H9 (cell line): ENCODE data around the gene SLC12A1. TPM values are rescaled to one million over a fixed set of nuclear protein-coding genes. Genes with fewer than 3 reads are reported as not detected.

Experiments used
- DNase-seq: peaks from one replicate; pipeline ENCODE4 v3.0.0-alpha.2; 2017
- H2AFZ ChIP-seq: one replicate; pipeline ENCODE4 v1.6.1; 2013; ENCODE audit warnings: mild to moderate bottlenecking, low read length, control low read depth, moderate library complexity
- H2AK5ac ChIP-seq: 2 replicates; pipeline ENCODE4 v1.6.1; 2013; ENCODE audit warnings: low read length, control low read depth, mixed read lengths; ENCODE audit not compliant: insufficient read length
- H2BK120ac ChIP-seq: one replicate; pipeline ENCODE4 v1.6.1; 2013; ENCODE audit warnings: low read depth, mild to moderate bottlenecking, low read length, control low read depth, inconsistent platforms; ENCODE audit not compliant: poor library complexity, severe bottlenecking
- H2BK12ac ChIP-seq: 2 replicates; pipeline ENCODE4 v1.6.1; 2013; ENCODE audit warnings: low read length, control low read depth, mixed read lengths, low read depth; ENCODE audit not compliant: insufficient read length
- H2BK15ac ChIP-seq: 2 replicates; pipeline ENCODE4 v1.6.1; 2013; ENCODE audit warnings: low read depth, low read length, control low read depth
- H2BK20ac ChIP-seq: one replicate; pipeline ENCODE4 v1.6.1; 2013; ENCODE audit warnings: low read depth, mild to moderate bottlenecking, low read length, control low read depth, inconsistent platforms; ENCODE audit not compliant: poor library complexity, severe bottlenecking
- H2BK5ac ChIP-seq: 2 replicates; pipeline ENCODE4 v1.6.1; 2013; ENCODE audit warnings: low read length, control low read depth, mixed read lengths; ENCODE audit not compliant: insufficient read length
- H3K14ac ChIP-seq: 2 replicates; pipeline ENCODE4 v1.6.1; 2013; ENCODE audit warnings: low read length, control low read depth; ENCODE audit not compliant: insufficient read depth
- H3K18ac ChIP-seq: 2 replicates; pipeline ENCODE4 v1.6.1; 2013; ENCODE audit warnings: low read depth, mild to moderate bottlenecking, mixed read lengths, low read length, control low read depth; ENCODE audit not compliant: insufficient read length
- H3K23ac ChIP-seq: 2 replicates; pipeline ENCODE4 v1.6.1; 2013; ENCODE audit warnings: low read length, control low read depth, mixed read lengths, low read depth; ENCODE audit not compliant: insufficient read length
- H3K23me2 ChIP-seq: 2 replicates; pipeline ENCODE4 v1.6.1; 2013; ENCODE audit warnings: low read depth, mild to moderate bottlenecking, mixed read lengths, low read length, control low read depth; ENCODE audit not compliant: insufficient read length, poor library complexity, severe bottlenecking
- H3K27ac ChIP-seq: 2 replicates; pipeline ENCODE4 v1.5.1; 2013; ENCODE audit warnings: low read length, control low read depth, mixed read lengths, low read depth; ENCODE audit not compliant: insufficient read length
- H3K27me3 ChIP-seq: 2 replicates; pipeline ENCODE4 v1.6.1; 2013; ENCODE audit warnings: low read length, control low read depth, inconsistent platforms; ENCODE audit not compliant: insufficient read depth
- H3K4ac ChIP-seq: 2 replicates; pipeline ENCODE4 v1.6.1; 2013; ENCODE audit warnings: low read depth, mild to moderate bottlenecking, control low read depth, inconsistent platforms, low read length, moderate library complexity
- H3K4me1 ChIP-seq: 2 replicates; pipeline ENCODE4 v1.6.1; 2013; ENCODE audit warnings: low read length, control low read depth, inconsistent platforms; ENCODE audit not compliant: insufficient read depth
- H3K4me2 ChIP-seq: 2 replicates; pipeline ENCODE4 v1.6.1; 2013; ENCODE audit warnings: low read length, control low read depth, mixed read lengths; ENCODE audit not compliant: insufficient read length, insufficient read depth
- H3K56ac ChIP-seq: 2 replicates; pipeline ENCODE4 v1.6.1; 2013; ENCODE audit warnings: low read depth, mild to moderate bottlenecking, mixed read lengths, low read length, control low read depth; ENCODE audit not compliant: insufficient read length
- H3K79me1 ChIP-seq: 2 replicates; pipeline ENCODE4 v1.6.1; 2013; ENCODE audit warnings: low read depth, mild to moderate bottlenecking, moderate library complexity, low read length, control low read depth, inconsistent platforms; ENCODE audit not compliant: insufficient read depth, poor library complexity, severe bottlenecking
- H3K79me2 ChIP-seq: 2 replicates; pipeline ENCODE4 v1.6.1; 2013; ENCODE audit warnings: low read length, control low read depth, inconsistent platforms; ENCODE audit not compliant: insufficient read depth
- H3K9ac ChIP-seq: 2 replicates; pipeline ENCODE4 v1.6.1; 2013; ENCODE audit warnings: low read length, control low read depth, mixed read lengths; ENCODE audit not compliant: insufficient read length; ENCODE audit errors: extremely low read depth
- H3K9me3 ChIP-seq: one replicate; pipeline ENCODE4 v1.6.1; 2013; ENCODE audit warnings: low read depth, low read length, inconsistent platforms; ENCODE audit not compliant: control insufficient read depth
- H3T11ph ChIP-seq: one replicate; pipeline ENCODE4 v1.6.1; 2013; ENCODE audit warnings: mild to moderate bottlenecking, low read length, control low read depth, inconsistent platforms
- H4K20me1 ChIP-seq: one replicate; pipeline ENCODE4 v1.6.1; 2013; ENCODE audit not compliant: control insufficient read depth, insufficient read length, insufficient read depth
- H4K5ac ChIP-seq: 2 replicates; pipeline ENCODE4 v1.6.1; 2013; ENCODE audit warnings: low read depth, mild to moderate bottlenecking, mixed read lengths, low read length, control low read depth; ENCODE audit not compliant: insufficient read length
- H4K8ac ChIP-seq: replicated peaks from 2 replicates; pipeline ENCODE4 v1.6.1; 2013; ENCODE audit warnings: low read length, control low read depth, mixed read lengths, low read depth; ENCODE audit not compliant: insufficient read length
- H4K91ac ChIP-seq: 2 replicates; pipeline ENCODE4 v1.6.1; 2013; ENCODE audit warnings: low read depth, mild to moderate bottlenecking, moderate library complexity, mixed read lengths, low read length, control low read depth; ENCODE audit not compliant: insufficient read length
- H3K27ac Mint-ChIP-seq, 3 experiments: 2 replicates in 2 of 3; 3 replicates in 1 of 3; pipeline ENCODE4 v1.8.0; 2020 to 2021; ENCODE audit warnings: mixed read lengths in 3 of 3, mild to moderate bottlenecking in 1 of 3, moderate library complexity in 1 of 3
- H3K27me3 Mint-ChIP-seq: 2 replicates; pipeline ENCODE4 v1.8.0; 2021; ENCODE audit warnings: low read depth, mild to moderate bottlenecking, moderate library complexity, mixed read lengths
- H3K36me3 Mint-ChIP-seq, 3 experiments: 2 replicates in 2 of 3; 3 replicates in 1 of 3; pipeline ENCODE4 v1.8.0; 2020 to 2021; ENCODE audit warnings: low read depth in 3 of 3, mixed read lengths in 3 of 3; ENCODE audit not compliant: insufficient read depth in 1 of 3
- H3K4me1 Mint-ChIP-seq, 2 experiments: 2 replicates each; pipeline ENCODE4 v1.8.0; 2020; ENCODE audit warnings: mixed read lengths in 2 of 2
- H3K4me3 Mint-ChIP-seq, 2 experiments: 2 replicates in 1 of 2; 3 replicates in 1 of 2; pipeline ENCODE4 v1.8.0; 2020 to 2021; ENCODE audit warnings: mild to moderate bottlenecking in 2 of 2, mixed read lengths in 2 of 2, moderate library complexity in 1 of 2
- H3K9me3 Mint-ChIP-seq, 2 experiments: 2 replicates in 1 of 2; 3 replicates in 1 of 2; pipeline ENCODE4 v1.8.0; 2020; ENCODE audit warnings: mild to moderate bottlenecking in 2 of 2, mixed read lengths in 2 of 2, moderate library complexity in 1 of 2
- WGBS: extraction: QIAGEN DNeasy Blood & Tissue Kit; methylation state at CpG from one replicate; pipeline ENCODE4 v1.1.7; 2013; ENCODE audit warnings: missing lambda C conversion rate, low lambda C conversion rate, mixed read lengths; ENCODE audit not compliant: insufficient read length; ENCODE audit errors: extremely low coverage; 5-methylcytosine and 5-hydroxymethylcytosine counted together
- total RNA-seq: library from RNA; stranded (reverse); gene quantifications from 2 replicates; pipeline ENCODE4 v1.2.1, GENCODE V29; 2021
- TF ChIP-seq, protein P1 (sequence below): fragments of 200-600 bp; sonication (generic); conservative IDR thresholded peaks from 3 replicates; pipeline ENCODE4 v1.8.0; 2021; ENCODE audit warnings: antibody characterized with exemption, mild to moderate bottlenecking

SLC12A1 gene
- total RNA-seq, 1 experiment from 2014 or later: 0.07 TPM

DNA sequence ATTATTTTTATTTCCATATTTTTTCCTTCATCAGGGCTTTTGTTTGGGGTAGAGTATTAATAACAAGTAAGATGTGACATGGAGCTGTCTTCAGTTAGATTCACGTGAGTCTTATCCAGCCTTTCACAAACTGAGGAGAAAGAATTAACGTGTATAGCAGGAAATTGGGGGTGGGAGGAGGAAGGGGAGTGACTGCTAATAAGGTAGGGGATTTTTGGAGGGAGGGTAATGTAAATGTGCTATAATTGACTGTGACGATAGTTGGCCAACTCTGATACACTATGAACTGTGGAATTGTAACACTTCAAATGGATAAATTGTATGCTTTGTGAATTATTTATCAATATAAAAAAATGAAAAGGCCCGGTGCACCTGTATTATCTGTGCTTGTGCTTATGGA, 134.0 kb downstream of the SLC12A1 start:
- H3K23ac ChIP-seq: no peak overlapping the region
- H3K56ac ChIP-seq: no peak overlapping the region
- H2BK15ac ChIP-seq: no peak overlapping the region
- no peak overlapping the region for H4K91ac ChIP-seq
- no peaks in the 10 kb centered on the region for H3K9me3 ChIP-seq
- no peak overlapping the region for H3K27ac ChIP-seq
- H3K9ac ChIP-seq: no peak overlapping the region
- no peaks in the 10 kb centered on the region for H4K20me1 ChIP-seq
- no peaks in the 10 kb centered on the region for H3K27me3 ChIP-seq
- Mint-ChIP-seq H3K27me3 (no peaks in the 10 kb centered on the region), H3K27ac (peak overlapping the region in 1 of 3 experiments; percentile 55; a peak in 1 of 7 replicates), H3K4me1 (peaks cover 3 to 4% of the 10 kb centered on the region in 2 experiments; a peak in 2 of 4 replicates), H3K36me3 (peaks cover 11 to 65% (median 54%) of the 10 kb centered on the region in 3 experiments), H3K4me3 (no peak overlapping the region), H3K9me3 (no peaks in the 10 kb centered on the region)
- no peak overlapping the region for H3K14ac ChIP-seq
- no peak overlapping the region for H3K4ac ChIP-seq
- DNase-seq: no peak
- no peak overlapping the region for H3K18ac ChIP-seq
- H2AFZ ChIP-seq: no peak overlapping the region
- H3K4me1 ChIP-seq: no peaks in the 10 kb centered on the region
- H3K23me2 ChIP-seq: no peaks in the 10 kb centered on the region
- no peak overlapping the region for H3K4me2 ChIP-seq
- H3K79me1 ChIP-seq: no peaks in the 10 kb centered on the region
- TF ChIP-seq, protein P1, sequence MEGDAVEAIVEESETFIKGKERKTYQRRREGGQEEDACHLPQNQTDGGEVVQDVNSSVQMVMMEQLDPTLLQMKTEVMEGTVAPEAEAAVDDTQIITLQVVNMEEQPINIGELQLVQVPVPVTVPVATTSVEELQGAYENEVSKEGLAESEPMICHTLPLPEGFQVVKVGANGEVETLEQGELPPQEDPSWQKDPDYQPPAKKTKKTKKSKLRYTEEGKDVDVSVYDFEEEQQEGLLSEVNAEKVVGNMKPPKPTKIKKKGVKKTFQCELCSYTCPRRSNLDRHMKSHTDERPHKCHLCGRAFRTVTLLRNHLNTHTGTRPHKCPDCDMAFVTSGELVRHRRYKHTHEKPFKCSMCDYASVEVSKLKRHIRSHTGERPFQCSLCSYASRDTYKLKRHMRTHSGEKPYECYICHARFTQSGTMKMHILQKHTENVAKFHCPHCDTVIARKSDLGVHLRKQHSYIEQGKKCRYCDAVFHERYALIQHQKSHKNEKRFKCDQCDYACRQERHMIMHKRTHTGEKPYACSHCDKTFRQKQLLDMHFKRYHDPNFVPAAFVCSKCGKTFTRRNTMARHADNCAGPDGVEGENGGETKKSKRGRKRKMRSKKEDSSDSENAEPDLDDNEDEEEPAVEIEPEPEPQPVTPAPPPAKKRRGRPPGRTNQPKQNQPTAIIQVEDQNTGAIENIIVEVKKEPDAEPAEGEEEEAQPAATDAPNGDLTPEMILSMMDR: no peak
- no peak overlapping the region for H4K5ac ChIP-seq
- no peak overlapping the region for H2BK20ac ChIP-seq
- H3K79me2 ChIP-seq: no peaks in the 10 kb centered on the region
- H2BK5ac ChIP-seq: no peak overlapping the region
- H3T11ph ChIP-seq: no peak overlapping the region
- WGBS: no CpG with 5 or more reads among the region's 4 CpGs
- no peak overlapping the region for H4K8ac ChIP-seq
- H2BK120ac ChIP-seq: no peak overlapping the region
- no peak overlapping the region for H2BK12ac ChIP-seq
- H2AK5ac ChIP-seq: no peak overlapping the region
